SHP77 (cell line): ENCODE results near the gene PNPT1.
A peak's percentile ranks its signal among the peaks of the same experiment; 100 is the strongest.

Experiments
- DNase-seq, 2 experiments: peaks; one replicate each; lab custom pipeline; 2025; lab: John Stamatoyannopoulos, UW

The PNPT1 gene

GRCh38 chr2:55668956-55669355, 24.7 kb downstream of the PNPT1 start:
- no peak for DNase-seq

GRCh38 chr2:55653255-55653654, 40.4 kb downstream of the PNPT1 start:
- no peak for DNase-seq

- DNase-seq = no peak
These were observed 44.4 kb downstream of the PNPT1 start for GRCh38 chr2:55649211-55649610.

- DNase-seq = no peak
These were observed 56.8 kb downstream of the PNPT1 start for GRCh38 chr2:55636831-55637230.

- no peak for DNase-seq
These were observed 64.7 kb downstream of the PNPT1 start for GRCh38 chr2:55628931-55629330.

GRCh38 chr2:55627915-55628314, 65.7 kb downstream of the PNPT1 start:
- DNase-seq = no peak

- DNase-seq = no peak
These were observed 71.8 kb downstream of the PNPT1 start for GRCh38 chr2:55621802-55622201.

GRCh38 chr2:55620123-55620779, 73.4 kb downstream of the PNPT1 start:
- DNase-seq = peak; percentile 42 to 57

- DNase-seq = peak; percentile 64 to 79
These were observed 75.2 kb downstream of the PNPT1 start for GRCh38 chr2:55618275-55619055.

- DNase-seq = no peak
These were observed 75.7 kb downstream of the PNPT1 start for GRCh38 chr2:55618025-55618274.

GRCh38 chr2:55617175-55618024, 76.2 kb downstream of the PNPT1 start, which contains the start of gene PPP4R3B:
Gene PPP4R3B, minus strand, starts transcription at chr2:55617622. Its CDS starts 337 bp downstream, at chr2:55617285.
- DNase-seq = peak; percentile 100

- DNase-seq = peak; percentile 53 to 76
These were observed 77.0 kb downstream of the PNPT1 start for GRCh38 chr2:55616551-55617174.

- no peak for DNase-seq
These were observed 81.6 kb downstream of the PNPT1 start for GRCh38 chr2:55611997-55612396.

- DNase-seq = no peak
These were observed 82.5 kb downstream of the PNPT1 start for GRCh38 chr2:55610954-55611743.

GRCh38 chr2:55609938-55610578, 83.6 kb downstream of the PNPT1 start:
- DNase-seq = no peak

- DNase-seq = no peak
These were observed 84.3 kb downstream of the PNPT1 start for GRCh38 chr2:55609193-55609794.

GRCh38 chr2:55607717-55608116, 85.9 kb downstream of the PNPT1 start:
- no peak for DNase-seq

GRCh38 chr2:55604027-55604565, 89.5 kb downstream of the PNPT1 start:
- DNase-seq = no peak

GRCh38 chr2:55601849-55602248, 91.8 kb downstream of the PNPT1 start:
- no peak for DNase-seq

GRCh38 chr2:55598056-55598795, 95.4 kb downstream of the PNPT1 start:
- no peak for DNase-seq
